Measurements from ENCODE around the gene IKBKE.

DNA sequence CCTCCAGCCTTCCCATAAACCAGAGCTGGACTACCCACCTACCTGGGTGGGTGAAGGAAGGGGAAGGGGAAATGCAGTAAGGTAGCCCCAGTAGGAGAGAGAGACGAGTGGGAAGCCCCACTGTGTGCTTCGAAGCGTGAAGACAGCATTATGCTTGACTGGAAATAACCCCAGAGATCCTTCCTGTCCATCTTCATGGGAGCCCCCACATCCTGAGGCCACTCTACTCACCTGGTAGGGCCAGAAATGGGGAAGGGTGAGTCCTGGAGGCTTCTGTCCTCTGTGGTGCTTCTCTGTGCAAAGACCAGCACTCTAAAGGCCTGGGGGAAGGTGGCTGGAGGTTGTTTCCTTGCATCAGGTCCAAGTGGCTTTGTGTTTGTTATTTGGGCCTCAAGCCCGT, 27.1 kb downstream of the IKBKE start:
- TF ChIP-seq POLR2A (IDR thresholded peaks at IDR 0.05; ENCODE audit: low read depth) (no peak), EP300 (IDR thresholded peaks at IDR 0.05) (no peak), POLR2AphosphoS5 (IDR thresholded peaks at IDR 0.05) (no peak)
- TF ChIP-seq, protein P1, sequence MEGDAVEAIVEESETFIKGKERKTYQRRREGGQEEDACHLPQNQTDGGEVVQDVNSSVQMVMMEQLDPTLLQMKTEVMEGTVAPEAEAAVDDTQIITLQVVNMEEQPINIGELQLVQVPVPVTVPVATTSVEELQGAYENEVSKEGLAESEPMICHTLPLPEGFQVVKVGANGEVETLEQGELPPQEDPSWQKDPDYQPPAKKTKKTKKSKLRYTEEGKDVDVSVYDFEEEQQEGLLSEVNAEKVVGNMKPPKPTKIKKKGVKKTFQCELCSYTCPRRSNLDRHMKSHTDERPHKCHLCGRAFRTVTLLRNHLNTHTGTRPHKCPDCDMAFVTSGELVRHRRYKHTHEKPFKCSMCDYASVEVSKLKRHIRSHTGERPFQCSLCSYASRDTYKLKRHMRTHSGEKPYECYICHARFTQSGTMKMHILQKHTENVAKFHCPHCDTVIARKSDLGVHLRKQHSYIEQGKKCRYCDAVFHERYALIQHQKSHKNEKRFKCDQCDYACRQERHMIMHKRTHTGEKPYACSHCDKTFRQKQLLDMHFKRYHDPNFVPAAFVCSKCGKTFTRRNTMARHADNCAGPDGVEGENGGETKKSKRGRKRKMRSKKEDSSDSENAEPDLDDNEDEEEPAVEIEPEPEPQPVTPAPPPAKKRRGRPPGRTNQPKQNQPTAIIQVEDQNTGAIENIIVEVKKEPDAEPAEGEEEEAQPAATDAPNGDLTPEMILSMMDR (IDR thresholded peaks at IDR 0.05): no peak

All from esophagus muscularis mucosa (tissue), 4 donors.